ENCODE data around the gene CLIC4.

CLIC4 gene

GRCh38 chr1:24742090-24742938 is 2.9 kb upstream of the CLIC4 start:
- no peak overlapping the region for H3K4me3 ChIP-seq (replicated peaks; ENCODE audit: low read depth, low read length)
- DNase-seq (ENCODE audit: extremely low read depth, low read depth), result no peak
- TF ChIP-seq CTCF (IDR thresholded peaks at IDR 0.05; ENCODE audit: low read depth, low read length, missing control alignments), result no peak

DNA sequence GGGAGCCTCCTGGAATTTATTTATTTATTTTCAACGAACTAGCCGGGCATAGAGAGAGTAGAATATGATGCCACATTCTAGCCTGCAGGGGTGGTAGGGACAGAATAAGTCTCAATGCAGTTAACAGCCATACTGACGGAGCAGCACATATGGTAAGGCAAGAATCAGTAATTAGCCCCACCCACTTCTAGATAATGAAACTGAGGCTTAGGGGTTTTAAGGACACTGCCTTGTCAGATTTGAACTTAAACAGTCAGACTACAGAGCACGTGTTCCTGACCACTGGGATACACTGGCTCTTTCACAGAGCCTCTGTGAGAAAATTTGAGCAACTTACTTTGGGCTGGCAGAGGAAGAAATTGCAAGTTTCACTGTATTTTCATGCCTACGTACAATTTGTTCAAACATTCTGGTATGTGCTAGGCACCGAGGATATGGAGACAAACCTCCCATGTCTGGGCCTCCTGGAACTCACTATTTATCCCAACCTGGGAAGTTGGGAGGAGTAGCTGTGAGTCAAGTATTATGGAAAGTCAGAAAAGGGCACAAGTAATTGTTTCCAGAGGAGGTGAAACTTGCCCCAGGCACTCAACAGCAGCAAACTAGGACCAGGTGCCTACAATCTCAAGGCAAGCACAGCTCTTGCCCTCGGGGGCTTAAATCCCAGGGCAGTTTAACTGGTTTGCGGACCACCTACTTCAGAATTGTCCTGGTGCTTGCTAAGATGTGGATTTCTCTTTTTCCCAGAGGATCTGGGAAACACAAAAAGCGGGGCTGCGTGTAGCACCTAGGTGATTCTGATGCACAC is 1.6 kb upstream of the CLIC4 start:
- H3K4me3 ChIP-seq (replicated peaks; ENCODE audit: low read depth, low read length), result peak overlapping the region; percentile 1; the same call in 1 of the 2 replicates
- DNase-seq (ENCODE audit: extremely low read depth, low read depth), result peak; percentile 85
- no peak for TF ChIP-seq CTCF (IDR thresholded peaks at IDR 0.05; ENCODE audit: low read depth, low read length, missing control alignments)

- H3K4me3 ChIP-seq (replicated peaks; ENCODE audit: low read depth, low read length), result peak overlapping the region; percentile 61
- no peak for TF ChIP-seq CTCF (IDR thresholded peaks at IDR 0.05; ENCODE audit: low read depth, low read length, missing control alignments)
- DNase-seq (ENCODE audit: extremely low read depth, low read depth), result no peak
These were observed 615 bp downstream of the CLIC4 start for GRCh38 chr1:24745711-24746413.

DNA sequence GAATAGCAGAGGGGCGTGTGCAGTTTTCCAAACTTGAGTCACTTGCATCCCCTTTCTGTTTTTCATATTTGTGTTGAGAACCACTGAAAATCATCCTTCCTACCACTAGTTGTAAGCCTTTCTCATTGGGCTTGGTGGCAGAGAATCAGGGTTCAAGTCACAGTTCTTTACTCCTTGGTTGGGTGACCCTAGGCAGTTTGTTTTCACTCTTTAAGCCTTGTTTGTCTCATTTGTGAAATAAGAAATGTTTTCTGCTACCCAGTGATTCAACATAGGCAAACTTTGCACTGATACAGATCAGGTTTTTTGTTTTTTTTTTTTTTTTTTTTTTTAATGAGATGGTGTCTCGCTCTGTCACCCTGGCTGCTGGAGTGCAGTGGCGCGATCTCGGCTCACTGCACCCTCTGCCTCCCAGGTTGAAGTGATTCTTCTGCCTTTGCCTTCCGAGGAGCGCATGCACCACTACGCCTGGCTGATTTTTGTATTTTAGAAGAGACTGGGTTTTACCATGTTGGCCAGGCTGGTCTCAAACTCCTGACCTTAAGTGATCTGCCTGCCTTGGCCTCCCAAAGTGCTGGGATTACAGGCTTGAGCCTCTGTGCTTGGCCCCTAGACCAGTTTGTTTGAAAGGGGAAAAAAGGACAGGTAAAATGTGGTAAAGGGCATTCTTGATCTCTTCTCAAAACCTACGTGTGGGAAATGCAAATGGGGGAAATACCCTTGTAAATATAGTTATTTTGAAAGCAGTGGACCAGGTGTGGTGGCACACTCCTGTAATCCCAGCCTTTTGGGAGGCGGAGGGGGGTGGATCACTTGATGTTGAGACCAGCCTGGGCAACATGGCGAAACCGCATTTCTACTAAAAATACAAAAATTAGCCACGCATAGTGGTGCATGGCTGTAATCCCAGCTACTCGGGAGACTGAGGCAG is 3.2 kb downstream of the CLIC4 start:
- no peak for DNase-seq (ENCODE audit: extremely low read depth, low read depth)
- no peak for TF ChIP-seq CTCF (IDR thresholded peaks at IDR 0.05; ENCODE audit: low read depth, low read length, missing control alignments)
- peak overlapping the region; percentile 61 for H3K4me3 ChIP-seq (replicated peaks; ENCODE audit: low read depth, low read length)

GRCh38 chr1:24749252-24749651 is 4.0 kb downstream of the CLIC4 start:
- TF ChIP-seq CTCF (IDR thresholded peaks at IDR 0.05; ENCODE audit: low read depth, low read length, missing control alignments), result no peak
- H3K4me3 ChIP-seq (replicated peaks; ENCODE audit: low read depth, low read length), result no peak overlapping the region
- DNase-seq (ENCODE audit: extremely low read depth, low read depth), result no peak

DNA sequence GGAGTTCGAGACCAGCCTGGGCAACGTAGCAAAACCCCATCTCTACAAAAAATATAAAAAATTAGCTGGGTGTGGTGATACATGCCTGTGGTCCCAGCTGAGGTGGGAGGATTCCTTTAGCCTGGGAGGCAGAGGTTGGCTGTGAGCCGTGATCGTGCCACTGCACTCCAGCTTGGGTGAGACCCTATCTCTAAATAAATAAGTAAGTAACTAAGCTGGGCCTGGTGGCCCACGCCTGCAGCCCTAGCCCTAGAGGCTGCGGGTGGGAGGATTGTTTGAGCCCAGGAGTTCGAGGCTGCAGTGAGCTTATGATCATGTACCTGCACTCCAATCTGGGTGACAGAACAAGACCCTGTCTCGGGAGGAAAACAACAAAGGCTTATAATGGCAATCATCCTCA is 4.6 kb downstream of the CLIC4 start:
- no peak overlapping the region for H3K4me3 ChIP-seq (replicated peaks; ENCODE audit: low read depth, low read length)
- TF ChIP-seq CTCF (IDR thresholded peaks at IDR 0.05; ENCODE audit: low read depth, low read length, missing control alignments), result no peak
- no peak for DNase-seq (ENCODE audit: extremely low read depth, low read depth)

Measured in HFF-Myc (cell line).